Measurements from ENCODE around the gene TUBB2A. TPM values are rescaled to one million over a fixed set of nuclear protein-coding genes. Genes with fewer than 3 reads are reported as not detected.
"Not testable (repeated sequence)": the region's sequence is repeated elsewhere in the genome, so short reads cannot be mapped to it uniquely, and the experiment has no call there.

TUBB2A gene
- total and polyA plus RNA-seq, 2 of the 4 experiments (the other 2 are of a cell fraction) = 164 to 264 TPM

DNA sequence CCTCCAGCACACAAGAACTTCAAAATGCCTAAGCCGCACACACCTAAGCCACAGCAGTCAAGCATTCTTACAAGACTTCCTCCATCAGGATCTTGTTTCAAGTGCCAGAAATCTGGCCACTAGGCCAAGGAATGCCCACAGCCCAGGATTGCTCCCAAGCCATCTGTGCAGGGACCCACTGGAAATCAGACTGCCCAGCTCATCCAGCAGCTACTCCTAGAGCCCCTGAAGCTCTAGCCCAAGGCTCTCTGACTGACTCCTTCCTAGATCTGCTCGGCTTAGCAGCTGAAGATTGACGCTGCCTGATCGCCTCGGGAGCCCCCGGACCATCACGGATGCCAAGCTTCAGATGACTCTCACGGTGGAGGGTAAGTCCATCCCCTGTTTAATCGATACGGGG is 10.7 kb upstream of the TUBB2A start:
- H4K91ac ChIP-seq (ENCODE audit: insufficient read depth, low read depth, low read length) = not testable (repeated sequence)

DNA sequence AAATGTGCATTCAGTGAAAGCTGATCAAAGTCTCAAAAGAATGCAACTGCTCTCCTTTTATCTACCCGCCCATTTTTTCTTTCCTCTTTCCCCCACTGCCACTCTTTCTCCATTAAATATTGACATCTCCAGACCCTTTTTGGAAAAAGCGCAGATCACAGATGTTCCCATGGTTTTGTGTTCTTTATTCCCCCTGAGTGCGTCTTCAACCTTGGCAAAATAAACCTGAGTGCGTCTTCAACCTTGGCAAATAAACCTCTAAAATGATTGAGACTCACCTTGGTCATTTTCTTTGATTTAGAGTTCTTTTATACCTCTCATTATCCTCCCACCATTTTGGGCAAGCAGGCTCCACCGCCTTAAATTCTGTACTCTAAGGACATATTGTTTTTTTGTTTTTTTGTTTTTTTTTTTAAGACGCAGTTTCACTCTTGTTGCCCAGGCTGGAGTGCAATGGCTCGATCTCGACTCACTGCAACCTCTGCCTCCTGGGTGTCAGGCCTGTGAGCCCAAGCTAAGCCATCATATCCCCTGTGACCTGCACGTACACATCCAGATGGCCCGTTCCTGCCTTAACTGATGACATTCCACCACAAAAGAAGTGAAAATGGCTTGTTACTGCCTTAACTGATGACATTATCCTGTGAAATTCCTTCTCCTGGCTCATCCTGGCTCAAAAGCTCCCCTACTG is 9.3 kb upstream of the TUBB2A start:
- H2BK20ac ChIP-seq (ENCODE audit: low read depth, low read length); H2AFZ ChIP-seq (replicated peaks; ENCODE audit: low read length, poor library complexity): not testable (repeated sequence)

More for the DNA sequence above, 10.7 kb upstream of the TUBB2A start:
- H4K20me1 ChIP-seq (ENCODE audit: insufficient read depth, low read length); H3K9me3 ChIP-seq (ENCODE audit: control insufficient read depth, insufficient read depth, low read length); DNase-seq; H3K4me1 ChIP-seq (ENCODE audit: control insufficient read depth, insufficient read depth, low read length); H3K27ac ChIP-seq (ENCODE audit: insufficient read depth, low read length); H3K56ac ChIP-seq (ENCODE audit: extremely low read depth, insufficient read depth, low read length); ATAC-seq (ENCODE audit: low read depth); H3K4me2 ChIP-seq (ENCODE audit: low read depth, low read length); H2AK9ac ChIP-seq (replicated peaks; ENCODE audit: low read depth, low read length, poor library complexity); H3K9me1 ChIP-seq (ENCODE audit: insufficient read depth, low read length); H2AFZ ChIP-seq (replicated peaks; ENCODE audit: low read length, poor library complexity); BruUV-seq (replicated peaks); POLR2A ChIA-PET (ENCODE audit: unreplicated experiment); H4K5ac ChIP-seq (ENCODE audit: low read depth, low read length); H3K14ac ChIP-seq (replicated peaks; ENCODE audit: low read depth, low read length); H4K8ac ChIP-seq (ENCODE audit: low read depth in 2 of 2, low read length in 2 of 2); H3K4ac ChIP-seq (ENCODE audit: low read depth, low read length); H3K23ac ChIP-seq (ENCODE audit: low read depth, low read length); H3K9ac ChIP-seq (ENCODE audit: low read depth, low read length); H3K4me3 ChIP-seq (ENCODE audit: insufficient read depth, low read depth, low read length); H2BK15ac ChIP-seq (ENCODE audit: low read depth, low read length); H2BK5ac ChIP-seq (ENCODE audit: low read depth, low read length, poor library complexity, severe bottlenecking); H2BK120ac ChIP-seq (ENCODE audit: low read depth, low read length); H3K27me3 ChIP-seq (ENCODE audit: control insufficient read depth, insufficient read depth, low read length); H3K18ac ChIP-seq (ENCODE audit: low read depth, low read length); H3K36me3 ChIP-seq (ENCODE audit: control insufficient read depth, insufficient read depth, low read length); intact Hi-C loops (cut with micrococcal nuclease); H2BK20ac ChIP-seq (ENCODE audit: low read depth, low read length); in situ Hi-C loops (cut with MboI; ENCODE audit: low sequenced_read_pairs); CTCF ChIA-PET; H3K79me1 ChIP-seq (ENCODE audit: low read depth in 1 of 2, low read length in 2 of 2); dilution Hi-C loops (cut with HindIII; ENCODE audit: low sequenced_read_pairs, unreplicated experiment); H2AK5ac ChIP-seq (ENCODE audit: low read depth, low read length): not testable (repeated sequence)
- 90% methylated on average over 2 of the region's 10 CpGs; no CpG with 5 or more reads in 1 of the 2 experiments for WGBS, 2 experiments (ENCODE audit: extremely low coverage in 2 of 2, insufficient read length in 1 of 2)

More for the DNA sequence above, 9.3 kb upstream of the TUBB2A start:
- H2BK15ac ChIP-seq (ENCODE audit: low read depth, low read length); H2BK120ac ChIP-seq (ENCODE audit: low read depth, low read length); H4K8ac ChIP-seq (ENCODE audit: low read depth in 2 of 2, low read length in 2 of 2); H2BK5ac ChIP-seq (ENCODE audit: low read depth, low read length, poor library complexity, severe bottlenecking); H3K4ac ChIP-seq (ENCODE audit: low read depth, low read length); H4K20me1 ChIP-seq (ENCODE audit: insufficient read depth, low read length); H3K4me1 ChIP-seq (ENCODE audit: control insufficient read depth, insufficient read depth, low read length); H3K4me3 ChIP-seq (ENCODE audit: insufficient read depth, low read depth, low read length); in situ Hi-C loops (cut with MboI; ENCODE audit: low sequenced_read_pairs); H4K91ac ChIP-seq (ENCODE audit: insufficient read depth, low read depth, low read length); CTCF ChIA-PET; intact Hi-C loops (cut with micrococcal nuclease); ATAC-seq (ENCODE audit: low read depth); H4K5ac ChIP-seq (ENCODE audit: low read depth, low read length); DNase-seq; BruUV-seq (replicated peaks); H3K56ac ChIP-seq (ENCODE audit: extremely low read depth, insufficient read depth, low read length); dilution Hi-C loops (cut with HindIII; ENCODE audit: low sequenced_read_pairs, unreplicated experiment); H3K27me3 ChIP-seq (ENCODE audit: control insufficient read depth, insufficient read depth, low read length); H2AK5ac ChIP-seq (ENCODE audit: low read depth, low read length); H3K23ac ChIP-seq (ENCODE audit: low read depth, low read length); POLR2A ChIA-PET (ENCODE audit: unreplicated experiment); H2AK9ac ChIP-seq (replicated peaks; ENCODE audit: low read depth, low read length, poor library complexity); H3K79me1 ChIP-seq (ENCODE audit: low read depth in 1 of 2, low read length in 2 of 2); H3K4me2 ChIP-seq (ENCODE audit: low read depth, low read length); H3K9me3 ChIP-seq (ENCODE audit: control insufficient read depth, insufficient read depth, low read length); H3K9me1 ChIP-seq (ENCODE audit: insufficient read depth, low read length); H3K27ac ChIP-seq (ENCODE audit: insufficient read depth, low read length); H3K36me3 ChIP-seq (ENCODE audit: control insufficient read depth, insufficient read depth, low read length); H3K9ac ChIP-seq (ENCODE audit: low read depth, low read length): not testable (repeated sequence)
- 0 out of 2 replicates have a peak overlapping the region, but pooled peaks have one; percentile 11 for H3K14ac ChIP-seq (replicated peaks; ENCODE audit: low read depth, low read length)
- 72% methylated on average over 7 of the region's 10 CpGs; no CpG with 5 or more reads in 1 of the 2 experiments for WGBS, 2 experiments (ENCODE audit: extremely low coverage in 2 of 2, insufficient read length in 1 of 2)
- H3K18ac ChIP-seq (ENCODE audit: low read depth, low read length) = peak overlapping the region; percentile 24; the same call in 1 of the 2 replicates

Data from IMR-90 (cell line).